NCI-H524 (cell line): ENCODE measurements around the gene KAZN.
A peak's percentile ranks its signal among the peaks of the same experiment; 100 is the strongest.

ENCODE experiments used
- DNase-seq, 2 experiments: peaks; one replicate each; lab custom pipeline; 2025; lab: John Stamatoyannopoulos, UW

Gene KAZN

DNA sequence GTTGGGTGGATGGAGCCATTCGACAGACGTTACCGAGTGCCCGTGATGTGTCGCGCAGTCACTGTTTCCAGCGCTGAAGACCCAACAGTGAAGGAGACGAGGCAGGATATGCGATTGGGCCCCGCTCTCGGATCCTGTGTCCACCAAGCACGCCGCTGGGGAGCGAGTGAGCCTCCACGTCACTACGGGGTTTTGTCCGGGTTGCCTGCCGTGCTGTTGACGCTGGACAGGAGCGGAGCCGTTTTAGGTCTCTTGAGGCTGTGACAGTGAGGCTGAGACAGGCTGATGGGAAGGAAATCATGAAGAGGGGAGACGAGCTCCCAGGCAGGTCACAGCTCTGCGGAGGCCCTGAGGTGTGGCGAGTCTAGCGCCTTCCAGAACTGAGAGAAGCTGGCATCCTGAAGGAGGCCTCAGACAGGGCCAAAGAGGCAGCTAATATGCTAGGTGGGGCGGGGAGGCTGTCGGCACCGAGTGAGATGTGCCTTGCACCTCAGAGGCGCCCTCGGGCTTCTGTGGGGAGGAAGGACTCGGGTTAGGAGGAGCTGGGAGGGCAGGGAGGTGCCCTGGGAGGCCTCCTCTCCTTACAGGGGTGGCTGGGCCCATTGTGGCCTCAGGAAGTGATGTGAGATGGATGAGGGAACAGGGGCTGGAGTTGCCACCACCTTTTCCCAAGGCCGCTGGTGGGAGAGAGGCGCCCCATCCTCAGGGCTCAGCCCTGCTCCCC is 359.1 kb downstream of the KAZN start:
- no peak for DNase-seq

DNA sequence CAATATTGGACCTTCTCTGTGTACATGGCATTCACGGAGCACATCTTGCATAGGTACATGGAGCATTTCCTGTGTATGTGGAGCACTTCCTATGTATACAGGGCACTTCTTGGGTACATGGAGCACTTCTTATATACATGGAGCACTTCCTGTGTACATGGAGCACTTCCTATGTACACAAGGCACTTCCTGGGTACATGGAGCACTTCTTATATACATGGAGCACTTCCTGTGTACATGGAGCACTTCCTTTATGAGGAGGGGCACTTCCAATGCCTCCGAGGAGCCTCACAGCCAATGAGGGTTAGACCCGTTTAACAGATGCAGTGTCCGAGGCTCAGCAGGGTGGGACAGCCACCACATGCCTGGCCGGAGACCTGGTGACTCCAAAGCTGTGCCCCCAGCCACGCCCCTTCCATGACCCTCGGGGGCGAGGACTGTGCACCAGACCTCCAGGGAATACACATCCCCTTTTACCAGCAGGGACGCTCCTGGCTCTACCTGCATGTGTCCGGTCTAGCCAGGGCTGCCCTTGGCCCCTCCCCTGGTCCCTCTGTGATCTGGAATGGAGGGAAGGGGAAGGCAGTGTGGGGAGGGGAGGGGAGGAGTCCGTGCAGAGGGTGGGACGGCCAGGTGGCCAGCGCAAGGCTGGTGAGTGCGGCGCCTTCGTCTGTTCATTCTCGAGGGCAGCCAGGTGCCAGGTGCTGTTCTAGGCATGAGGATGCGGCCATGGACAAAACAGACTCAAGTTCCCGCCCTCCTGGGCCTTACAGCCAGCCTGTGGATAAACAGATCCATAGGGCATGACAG is 360.0 kb downstream of the KAZN start:
- DNase-seq, result no peak

DNA sequence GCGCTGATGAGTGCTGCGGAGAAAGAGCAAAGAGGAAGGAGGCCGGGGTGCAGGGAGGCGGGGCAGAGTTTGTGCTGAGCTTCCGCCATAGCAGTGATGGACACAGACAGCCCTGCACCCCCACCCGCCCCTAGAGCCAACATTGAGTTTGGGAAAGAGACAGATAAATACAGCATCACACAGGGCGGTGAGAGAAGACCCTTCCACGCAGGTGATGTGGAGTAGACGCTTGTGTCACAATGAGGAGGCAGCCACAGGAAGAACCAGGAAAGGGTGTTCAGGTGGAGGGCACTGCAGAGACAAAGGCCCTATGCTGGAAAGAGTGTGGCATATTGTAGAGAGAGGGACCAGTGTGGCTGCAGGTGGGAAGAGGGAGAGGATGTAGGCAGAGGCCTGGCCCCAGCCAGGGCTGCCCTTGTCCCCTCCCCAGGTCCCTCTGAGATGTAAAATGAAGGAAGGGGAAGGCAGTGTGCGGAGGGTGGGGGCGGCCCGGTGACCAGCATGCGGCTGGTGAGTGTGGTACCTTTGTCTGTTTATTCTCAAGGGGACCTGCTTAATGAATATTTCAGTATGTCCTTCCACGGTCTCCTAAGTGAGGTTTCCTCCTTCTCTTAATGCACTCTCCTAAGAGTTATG is 360.7 kb downstream of the KAZN start:
- DNase-seq, result no peak

DNA sequence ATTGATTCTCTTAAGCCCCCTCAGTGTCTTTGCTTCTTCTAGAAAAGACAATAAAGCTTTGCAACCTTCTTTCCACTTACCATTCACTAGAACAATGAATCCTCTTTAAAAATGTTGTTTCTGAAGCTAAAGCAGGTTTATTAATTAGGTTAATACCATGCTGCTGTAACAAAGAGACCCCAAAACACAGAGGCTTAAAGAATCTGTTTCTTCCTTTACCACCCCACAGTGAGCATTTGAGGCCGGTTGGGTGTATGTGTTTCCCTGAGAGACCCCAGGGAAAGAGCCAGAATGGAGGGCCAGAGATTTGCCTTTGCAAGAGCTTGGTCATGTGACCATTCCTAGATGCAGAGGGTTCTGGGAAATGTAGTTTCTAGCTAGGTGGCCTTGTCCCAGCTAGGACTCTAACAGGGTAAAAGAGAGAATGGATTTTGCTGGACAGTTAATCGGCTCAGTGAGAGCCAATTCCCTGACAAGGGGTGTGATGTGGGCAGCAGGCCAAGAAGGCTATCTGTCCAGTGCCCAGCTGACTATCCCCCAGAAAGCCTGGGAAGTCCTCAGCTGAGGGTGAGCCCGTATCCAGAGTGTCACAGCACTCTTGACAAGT is 363.3 kb downstream of the KAZN start:
- peak in 1 of 2 experiments; percentile 21 for DNase-seq

DNA sequence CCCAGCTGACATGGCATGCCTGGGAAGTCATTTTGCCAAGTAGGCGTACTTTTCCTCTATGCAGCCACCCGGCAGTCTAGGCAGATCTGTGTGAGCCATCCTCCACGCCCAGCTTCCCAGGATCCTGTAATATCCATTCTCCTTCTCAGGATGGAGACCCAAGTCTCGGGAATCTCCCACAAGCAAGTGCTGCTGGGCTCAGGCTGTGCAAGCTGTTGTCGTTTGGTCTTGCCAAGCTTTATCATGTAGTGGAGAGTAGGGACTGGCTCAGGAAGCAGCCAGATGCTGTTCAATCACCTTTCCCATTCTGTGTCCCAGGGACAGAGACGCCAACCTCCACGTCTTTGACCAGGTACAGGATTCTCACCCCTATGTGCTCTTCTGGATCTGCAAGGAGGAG is 363.9 kb downstream of the KAZN start:
- no peak for DNase-seq

DNA sequence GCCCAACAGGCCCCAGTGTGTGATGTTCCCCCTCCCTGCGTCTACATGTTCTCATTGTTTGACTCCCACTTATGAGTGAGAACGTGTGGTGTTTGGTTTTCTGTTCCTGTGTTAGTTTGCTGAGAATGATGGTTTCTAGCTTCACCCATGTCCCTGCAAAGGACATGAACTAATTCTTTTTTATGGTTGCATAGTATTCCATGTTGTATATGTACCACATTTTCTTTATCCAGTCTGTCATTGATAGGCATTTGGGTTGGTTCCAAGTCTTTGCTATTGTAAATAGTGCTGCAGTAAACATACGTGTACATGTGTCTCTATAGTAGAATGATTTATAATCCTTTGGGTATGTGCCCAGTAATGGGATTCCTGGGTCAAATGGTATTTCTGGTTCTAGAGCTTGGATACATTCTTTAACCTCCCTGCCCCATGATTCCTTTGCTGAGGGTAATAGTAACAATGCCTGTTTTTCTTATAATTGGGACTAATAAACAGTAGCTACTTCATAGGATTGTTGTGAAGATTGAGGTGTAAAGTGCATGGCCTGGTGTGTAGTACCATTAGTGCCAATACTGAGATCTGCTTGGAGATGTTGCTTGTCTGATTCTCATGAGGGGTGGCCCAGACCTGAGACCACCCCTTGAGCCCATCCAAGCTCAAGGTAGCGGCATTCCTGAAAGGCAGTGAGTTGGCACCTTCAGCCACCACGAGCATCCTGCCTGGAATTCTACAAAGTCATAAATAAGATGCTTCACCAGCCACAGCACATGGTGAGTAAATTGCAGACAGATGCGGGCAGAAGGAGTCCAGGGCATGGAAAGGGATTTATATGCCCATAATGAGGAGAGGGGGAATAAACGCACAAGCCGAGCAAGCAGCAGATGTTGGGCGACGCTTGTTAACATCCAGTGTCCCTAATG is 365.6 kb downstream of the KAZN start:
- peak; percentile 60 to 86 for DNase-seq

DNA sequence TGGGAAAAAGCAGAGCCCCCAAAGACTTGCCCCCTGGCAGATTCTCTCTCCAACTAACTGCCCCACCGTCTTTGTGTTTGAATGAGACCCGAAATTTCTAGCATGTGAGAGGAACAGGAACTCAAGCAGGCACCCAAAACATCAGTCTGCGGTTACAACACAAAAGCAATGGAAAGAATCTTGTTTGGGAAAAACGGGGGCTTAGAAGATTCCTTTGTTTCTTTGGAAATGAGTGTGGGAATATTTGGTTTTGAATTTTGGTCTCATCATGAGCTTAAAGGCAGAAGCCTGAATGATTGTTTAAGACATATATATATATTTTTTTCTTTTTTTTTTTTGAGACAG is 366.2 kb downstream of the KAZN start:
- DNase-seq, result no peak

DNA sequence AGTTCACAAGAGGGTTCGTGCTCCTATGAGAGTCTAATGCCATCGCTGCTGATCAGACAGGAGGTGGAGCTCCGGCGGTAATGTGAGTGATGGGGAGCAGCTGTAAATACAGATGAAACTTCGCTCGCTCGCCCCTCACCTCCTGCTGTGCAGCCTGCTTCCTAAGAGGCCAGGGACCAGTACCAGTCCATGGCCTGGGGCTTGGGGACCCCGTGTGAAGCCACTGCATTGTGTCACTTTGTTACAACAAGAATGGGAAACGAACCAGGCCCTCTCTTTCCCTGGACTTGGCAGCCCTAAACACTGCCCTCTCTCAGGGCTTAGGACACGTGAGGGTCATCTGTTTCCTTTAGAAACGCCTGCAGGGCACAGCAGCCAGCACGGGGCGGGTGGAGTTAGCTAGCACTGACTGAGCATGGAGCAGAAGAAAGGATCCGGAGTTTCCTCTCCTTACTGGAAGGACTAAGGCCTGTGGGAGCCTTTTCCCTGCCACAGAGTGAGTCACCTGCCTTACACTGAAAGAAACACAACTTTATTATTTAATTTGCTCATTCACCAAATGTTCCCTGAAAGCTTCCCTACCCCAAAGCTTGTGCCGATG is 369.9 kb downstream of the KAZN start:
- no peak for DNase-seq

DNA sequence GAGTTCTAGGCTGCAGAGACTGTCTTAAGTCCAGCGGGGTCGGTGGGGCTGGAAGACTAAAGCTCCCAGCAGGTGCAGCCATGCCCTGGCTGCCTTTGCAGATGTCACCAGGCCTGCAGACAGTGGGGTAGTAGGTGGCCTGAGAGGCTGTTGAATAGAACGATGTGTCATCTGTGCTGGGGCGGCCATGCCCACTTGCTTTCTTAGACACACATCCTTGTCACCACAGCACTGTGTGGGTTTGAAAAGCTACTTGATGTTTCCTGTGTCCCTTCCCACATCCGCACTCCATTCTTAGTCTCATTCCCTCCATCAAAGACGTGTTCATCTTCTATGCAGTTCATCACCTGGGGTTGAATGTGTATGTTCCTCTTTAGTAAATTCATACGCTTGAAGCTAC is 370.5 kb downstream of the KAZN start:
- DNase-seq, result no peak

DNA sequence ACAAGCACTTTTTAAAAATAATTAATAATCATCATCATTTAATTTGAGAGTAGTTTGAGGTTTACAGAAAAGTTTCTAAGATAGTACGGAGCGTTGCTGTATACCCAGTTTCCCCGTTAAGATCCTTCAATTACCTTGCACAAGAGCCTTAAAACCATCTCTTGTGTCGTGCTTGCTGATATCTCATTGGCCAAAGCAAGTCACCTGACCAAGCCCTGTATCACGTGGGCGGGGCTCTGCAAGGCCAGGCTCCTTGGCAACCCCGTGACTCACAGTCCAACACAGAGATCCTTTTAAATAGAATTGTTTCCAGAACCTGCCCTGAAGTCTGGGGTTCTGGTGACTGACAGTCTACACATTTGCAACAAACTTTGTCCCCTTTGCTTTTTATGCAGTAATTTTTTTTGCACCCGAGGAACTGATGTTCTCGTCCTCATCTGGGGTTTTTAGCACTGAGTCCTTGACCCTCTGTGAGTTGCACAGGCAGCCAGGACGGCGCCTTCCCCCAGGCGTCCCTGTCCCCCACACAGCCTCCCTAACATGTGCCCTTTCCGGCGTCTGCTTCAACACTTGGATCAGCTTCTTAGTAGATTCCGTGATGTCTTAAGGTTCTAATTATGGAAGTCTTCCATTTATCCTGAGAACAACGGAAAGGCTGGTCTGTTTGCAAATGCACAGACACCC is 371.8 kb downstream of the KAZN start:
- peak in 1 of 2 experiments; percentile 23 for DNase-seq

DNA sequence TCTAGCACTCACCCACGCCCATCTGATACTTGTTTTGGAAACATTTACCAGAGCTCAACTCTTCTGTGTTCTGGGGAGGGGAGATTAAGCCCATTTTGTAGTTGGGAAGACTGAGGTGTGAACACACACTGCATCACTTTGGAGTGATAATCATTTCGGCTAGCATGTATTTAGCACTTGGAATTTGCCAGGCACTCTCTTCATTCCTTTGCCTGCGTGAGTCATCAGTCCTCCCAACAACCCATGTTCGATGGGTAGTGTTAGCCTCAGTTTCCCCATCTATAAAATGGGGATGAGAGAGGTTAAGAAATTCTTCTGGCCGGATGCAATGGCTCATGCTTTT is 372.3 kb downstream of the KAZN start:
- no peak for DNase-seq

DNA sequence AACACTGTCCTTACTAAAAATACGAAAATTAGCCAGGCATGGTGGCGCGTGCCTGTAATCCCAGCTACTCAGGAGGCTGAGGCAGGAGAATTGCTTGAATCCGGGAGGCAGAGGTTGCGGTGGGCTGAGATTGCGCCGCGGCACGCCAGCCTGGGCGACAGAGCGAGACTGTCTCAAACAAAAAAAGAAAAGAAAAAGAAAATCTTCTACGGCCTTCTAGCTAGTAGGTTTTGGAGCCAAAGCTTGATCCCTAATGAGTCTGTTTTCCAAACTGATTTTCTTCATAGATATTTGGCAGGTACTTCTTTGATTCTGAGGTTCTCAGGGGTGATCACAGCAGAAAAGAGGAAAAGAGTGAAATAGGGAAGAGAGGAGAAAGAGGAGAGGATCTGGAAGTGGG is 372.7 kb downstream of the KAZN start:
- no peak for DNase-seq

DNA sequence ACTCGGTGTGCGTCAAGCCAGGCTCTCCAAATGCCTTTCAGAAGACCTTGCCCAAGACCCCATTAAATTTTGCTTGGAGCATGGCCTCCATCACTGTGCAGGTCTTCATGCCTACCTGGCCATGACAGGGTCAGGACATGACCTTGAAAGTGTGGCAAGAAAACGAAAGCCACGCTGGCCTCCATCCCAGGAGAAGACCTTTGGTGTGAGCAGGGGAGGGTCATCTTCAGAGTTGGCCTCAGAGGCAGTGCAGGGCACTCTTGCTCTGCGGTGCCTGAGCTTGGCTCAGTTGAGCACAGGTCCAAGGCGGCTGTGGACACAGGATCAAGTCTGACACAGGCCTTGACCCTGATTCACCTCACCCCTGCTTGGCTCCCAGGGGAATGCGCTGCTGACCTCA is 373.6 kb downstream of the KAZN start:
- DNase-seq, result no peak

DNA sequence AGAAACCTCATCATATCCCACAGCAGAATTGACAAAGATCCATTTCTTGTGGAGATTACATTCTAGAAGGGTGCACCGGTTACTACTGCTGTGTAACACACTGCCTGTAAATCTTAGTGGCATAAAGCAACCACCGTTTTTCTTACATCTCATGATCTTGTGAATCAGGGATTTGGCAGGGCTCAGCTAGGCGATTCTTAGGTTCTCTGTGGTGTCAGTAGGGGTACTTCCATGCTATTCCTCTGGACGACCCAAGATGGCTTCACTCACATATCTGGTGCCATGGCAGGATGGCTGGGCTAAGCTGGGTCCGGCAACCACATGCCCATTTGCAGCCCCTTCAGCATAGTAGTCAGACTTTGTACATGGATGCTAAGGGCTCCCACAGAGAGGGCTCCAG is 375.3 kb downstream of the KAZN start:
- DNase-seq, result no peak

DNA sequence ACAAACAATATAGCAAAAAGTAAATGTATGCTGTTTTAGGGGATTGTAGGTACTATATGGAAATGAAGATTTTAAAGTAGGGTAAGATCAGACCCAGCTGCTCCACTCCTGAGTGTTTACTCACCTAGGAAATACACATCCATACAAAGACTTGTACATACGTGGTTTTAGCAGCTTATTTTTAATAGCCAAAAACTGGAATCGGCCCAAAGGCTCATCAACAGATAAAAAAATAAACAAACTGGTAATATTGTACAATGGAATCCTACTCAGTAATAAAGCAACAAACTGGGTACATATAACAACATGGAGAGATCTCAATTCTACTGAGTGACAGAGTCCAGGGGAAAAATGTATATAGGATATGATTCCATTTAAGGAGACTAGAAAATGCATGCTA is 375.9 kb downstream of the KAZN start:
- no peak for DNase-seq

DNA sequence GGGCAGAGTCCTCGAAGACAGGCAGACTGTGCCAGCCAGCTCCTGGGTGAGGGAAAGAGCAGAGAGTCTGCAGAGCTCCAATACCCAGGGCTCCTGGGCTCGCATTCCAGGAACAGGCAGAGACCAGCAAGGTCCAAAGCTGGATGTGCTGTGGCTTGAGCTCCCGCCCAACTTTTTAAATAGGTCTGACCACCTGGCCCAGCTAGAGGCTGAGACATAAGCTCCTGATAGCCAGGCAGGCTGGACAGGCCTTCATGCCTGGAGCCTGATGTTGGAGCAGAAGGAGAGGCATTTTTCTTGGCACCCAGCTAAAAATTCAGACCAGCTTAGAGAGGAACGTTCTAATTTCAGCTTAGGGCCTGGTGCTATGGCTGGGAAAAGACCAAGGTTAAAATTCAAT is 376.6 kb downstream of the KAZN start:
- DNase-seq, result no peak

DNA sequence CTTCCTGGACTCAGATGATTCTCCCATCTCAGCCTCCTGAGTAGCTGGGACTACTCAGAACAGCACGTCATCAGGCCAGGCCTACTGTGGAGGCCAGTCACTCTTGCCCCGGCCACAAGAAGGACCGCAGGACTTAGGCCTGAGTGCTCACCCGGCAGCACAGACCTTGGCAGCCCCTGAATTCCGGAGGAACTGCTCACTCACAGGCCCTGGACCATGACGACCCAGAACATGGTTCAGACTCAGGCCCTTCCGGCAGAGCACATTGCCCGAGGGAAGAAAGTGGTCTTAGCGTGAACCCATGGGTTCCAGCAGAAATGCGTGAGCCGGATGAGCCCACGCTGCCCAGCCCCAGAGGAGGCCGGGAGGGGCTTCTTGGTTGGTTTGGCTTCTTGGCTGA is 377.8 kb downstream of the KAZN start:
- no peak for DNase-seq

DNA sequence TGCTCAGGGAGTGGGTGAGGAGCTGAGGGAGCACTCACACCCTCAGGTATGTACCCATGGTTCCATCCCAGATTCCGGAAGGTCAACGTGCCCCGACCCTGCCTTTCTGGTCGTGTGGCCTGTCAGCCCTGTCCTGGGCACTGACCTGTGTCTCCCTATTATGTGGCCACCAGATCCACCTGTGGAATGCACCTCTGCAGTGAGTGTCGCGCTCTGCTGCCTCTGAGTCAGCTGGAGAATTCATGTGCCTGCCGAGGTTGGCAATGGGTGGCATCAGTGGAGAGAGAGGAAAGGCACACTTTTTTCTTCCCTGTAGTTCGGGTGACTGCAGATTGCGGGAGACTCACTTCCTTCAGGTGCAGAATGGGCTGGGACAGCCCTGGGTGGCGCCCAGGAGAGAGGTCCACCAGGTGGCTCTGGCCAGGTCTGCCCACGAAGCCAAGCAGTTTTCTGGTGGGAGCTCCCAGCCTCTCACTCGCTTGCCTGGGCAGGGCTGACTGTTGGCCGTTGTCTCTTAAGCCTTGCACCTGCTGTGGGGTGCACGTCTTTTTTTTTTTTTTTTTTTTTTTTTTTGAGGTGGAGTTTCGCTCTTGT is 378.9 kb downstream of the KAZN start:
- DNase-seq, result no peak

DNA sequence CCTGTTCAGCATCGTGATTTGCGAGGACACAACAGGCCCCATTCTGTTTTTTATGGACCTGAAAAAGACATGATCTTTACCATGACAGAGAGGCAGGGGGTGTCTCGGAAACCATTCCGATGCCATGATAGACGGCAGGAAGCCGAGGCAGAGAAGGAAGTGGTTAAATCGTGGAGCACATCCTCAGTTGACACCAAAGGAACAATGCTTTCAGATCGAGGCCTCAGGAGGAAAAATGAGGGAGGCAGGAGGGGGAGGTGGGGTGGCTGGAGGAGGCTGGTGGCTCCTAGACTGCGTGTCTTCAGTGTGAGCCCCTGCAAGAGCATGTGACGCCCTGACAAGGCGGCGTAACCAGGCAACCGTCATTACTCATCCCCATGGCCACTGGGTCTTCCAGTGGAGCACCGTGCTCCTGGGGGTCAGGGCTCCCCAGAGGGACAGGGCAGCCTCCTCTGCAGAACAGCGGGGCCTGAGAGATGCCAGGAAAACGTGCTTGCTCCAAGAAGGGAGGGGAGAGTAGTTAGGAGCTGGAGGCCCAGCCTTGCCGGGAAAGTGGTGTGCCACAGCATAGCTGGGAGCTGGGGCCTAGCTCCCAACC is 382.2 kb downstream of the KAZN start:
- DNase-seq, result no peak

DNA sequence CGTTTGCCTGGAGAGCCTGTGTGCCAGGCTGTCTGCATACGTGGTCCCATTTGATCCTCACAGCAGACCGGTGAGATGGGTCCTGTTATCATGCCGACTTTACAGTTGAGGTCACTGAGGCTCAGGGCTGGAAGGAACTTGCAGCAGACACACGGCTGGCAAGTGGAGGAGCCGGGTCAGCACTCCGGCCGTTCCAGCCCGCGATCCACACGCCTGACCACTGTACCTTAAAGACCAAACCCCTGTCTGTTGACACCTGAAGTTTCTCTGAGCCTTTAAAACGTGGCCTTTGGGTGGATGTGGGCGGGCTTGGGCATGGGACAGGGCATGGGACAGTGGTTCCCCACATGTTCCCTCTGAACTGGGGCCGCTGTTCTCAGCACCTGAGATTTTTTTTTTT is 383.5 kb downstream of the KAZN start:
- no peak for DNase-seq
